Cortex of kidney (tissue), 1 donor: ENCODE measurements around the gene TOPAZ1.
A peak's percentile ranks its signal among the peaks of the same experiment; 100 is the strongest.
"Not testable (repeated sequence)": the region's sequence is repeated elsewhere in the genome, so short reads cannot be mapped to it uniquely, and the experiment has no call there.

Experiments
- DNase-seq: peaks from one replicate; lab custom pipeline; 2025; lab: John Stamatoyannopoulos, UW

TOPAZ1 gene

GRCh38 chr3:44334326-44334725 is 92.6 kb downstream of the TOPAZ1 start:
- DNase-seq, result no peak

GRCh38 chr3:44337248-44337785 is 95.6 kb downstream of the TOPAZ1 start:
- no peak for DNase-seq

- peak; percentile 89 for DNase-seq
Observed at GRCh38 chr3:44338010-44338827, 96.5 kb downstream of the TOPAZ1 start, which contains the start of gene TCAIM. Gene TCAIM (plus strand): TSS chr3:44338766. CDS start chr3:44354783, 16,017 bp downstream.

GRCh38 chr3:44338828-44339127 is 97.1 kb downstream of the TOPAZ1 start:
- no peak for DNase-seq

- DNase-seq, result no peak
Observed at GRCh38 chr3:44339181-44340057, 97.7 kb downstream of the TOPAZ1 start.

GRCh38 chr3:44340058-44340395 is 98.3 kb downstream of the TOPAZ1 start:
- no peak for DNase-seq

GRCh38 chr3:44342176-44342790 is 100.6 kb downstream of the TOPAZ1 start:
- no peak for DNase-seq

- no peak for DNase-seq
Observed at GRCh38 chr3:44343421-44343820, 101.7 kb downstream of the TOPAZ1 start.

GRCh38 chr3:44346590-44346989 is 104.9 kb downstream of the TOPAZ1 start:
- DNase-seq, result not testable (repeated sequence)

- no peak for DNase-seq
Observed at GRCh38 chr3:44348993-44349392, 107.3 kb downstream of the TOPAZ1 start.

GRCh38 chr3:44353355-44353924 is 111.8 kb downstream of the TOPAZ1 start:
- no peak for DNase-seq

GRCh38 chr3:44355362-44356033 is 113.8 kb downstream of the TOPAZ1 start:
- DNase-seq, result no peak

GRCh38 chr3:44359146-44359751 is 117.6 kb downstream of the TOPAZ1 start:
- no peak for DNase-seq

- DNase-seq, result no peak
Observed at GRCh38 chr3:44363591-44363990, 121.9 kb downstream of the TOPAZ1 start.

GRCh38 chr3:44365952-44366351 is 124.3 kb downstream of the TOPAZ1 start:
- no peak for DNase-seq

GRCh38 chr3:44375450-44375849 is 133.8 kb downstream of the TOPAZ1 start:
- DNase-seq, result no peak
